ENCODE measurements around the gene ETDA.
"Not testable (repeated sequence)": the region's sequence is repeated elsewhere in the genome, so short reads cannot be mapped to it uniquely, and the experiment has no call there.

ETDA gene
- 0 reads per million in 3 experiments for total RNA-seq

DNA sequence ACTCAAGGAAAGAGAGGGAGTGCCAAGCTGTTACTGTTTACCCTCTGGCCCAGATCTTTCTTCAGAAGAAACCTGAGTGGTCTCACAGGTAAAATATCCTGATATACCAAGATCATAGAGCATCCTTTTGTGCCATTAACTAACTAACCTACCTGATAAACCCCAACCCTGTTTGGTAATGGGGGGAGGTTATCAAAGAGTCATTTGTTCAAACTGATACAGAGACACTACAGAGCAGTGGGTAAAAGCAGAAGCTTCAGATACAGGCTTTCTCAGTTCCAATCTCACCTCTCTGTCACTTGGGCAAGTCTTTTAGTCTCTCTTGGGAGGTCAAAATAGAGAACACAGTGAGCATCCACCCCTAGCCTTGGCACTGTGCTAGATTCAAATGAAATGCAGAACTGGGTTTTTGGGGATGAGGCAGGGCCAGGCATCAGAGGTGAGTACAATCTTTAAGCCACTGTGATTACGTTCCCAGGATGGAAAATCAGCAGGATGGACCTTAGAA is at the start of gene ETDA:
Gene ETDA (plus strand): TSS at position 51 of the 508 bp plus-strand sequence. CDS start 1,216 bp downstream, outside the sequence.
- DNase-seq: not testable (repeated sequence)

DNA sequence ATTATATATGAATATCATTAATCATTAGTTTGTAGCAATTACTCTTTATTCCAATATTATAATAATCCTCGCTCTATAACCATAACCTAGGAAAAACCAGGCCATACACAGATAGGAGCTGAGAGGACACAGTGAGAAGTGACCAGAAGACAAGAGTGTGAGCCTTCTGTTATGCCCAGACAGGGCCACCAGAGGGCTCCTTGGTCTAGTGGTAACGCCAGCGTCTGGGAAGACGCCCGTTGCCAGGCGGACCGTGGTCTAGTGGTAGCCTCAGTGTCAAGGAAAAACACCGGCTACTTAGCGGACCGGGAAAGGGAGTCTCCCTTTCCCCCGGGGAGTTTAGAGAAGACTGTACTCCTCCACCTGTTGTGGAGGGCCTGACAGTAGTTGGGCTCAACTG is 45.4 kb upstream of the ETDA start:
- DNase-seq: not testable (repeated sequence)

DNA sequence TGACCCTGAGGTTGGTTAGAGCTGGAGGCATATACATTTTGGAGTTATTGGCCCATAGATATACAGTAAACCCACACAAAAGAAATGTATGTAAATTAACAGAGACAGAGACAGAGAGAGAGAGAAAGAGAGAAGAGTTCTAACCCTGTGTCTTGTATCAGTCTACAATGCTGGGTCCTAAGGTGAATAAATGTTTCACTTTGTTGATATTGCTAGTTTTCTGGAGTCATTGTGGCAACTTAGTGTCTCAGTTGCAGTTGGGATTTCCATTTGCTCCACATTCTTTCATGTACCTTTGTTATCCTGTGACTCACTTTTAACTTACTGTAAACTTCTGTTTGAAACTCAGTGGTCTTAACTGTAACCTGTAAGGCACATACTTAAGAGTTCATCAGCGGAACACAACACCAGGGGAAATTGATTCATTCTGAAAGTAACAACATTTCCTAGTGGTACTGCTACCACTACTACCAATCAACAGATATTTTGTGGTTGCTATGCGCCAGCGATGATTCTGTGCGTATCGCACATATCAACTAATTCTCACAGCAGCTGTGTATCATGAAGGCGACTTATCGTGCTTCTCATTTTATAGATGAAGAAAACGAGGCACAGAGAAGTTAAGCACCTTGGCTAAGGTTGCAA is 38.5 kb upstream of the ETDA start:
- DNase-seq: no peak

DNA sequence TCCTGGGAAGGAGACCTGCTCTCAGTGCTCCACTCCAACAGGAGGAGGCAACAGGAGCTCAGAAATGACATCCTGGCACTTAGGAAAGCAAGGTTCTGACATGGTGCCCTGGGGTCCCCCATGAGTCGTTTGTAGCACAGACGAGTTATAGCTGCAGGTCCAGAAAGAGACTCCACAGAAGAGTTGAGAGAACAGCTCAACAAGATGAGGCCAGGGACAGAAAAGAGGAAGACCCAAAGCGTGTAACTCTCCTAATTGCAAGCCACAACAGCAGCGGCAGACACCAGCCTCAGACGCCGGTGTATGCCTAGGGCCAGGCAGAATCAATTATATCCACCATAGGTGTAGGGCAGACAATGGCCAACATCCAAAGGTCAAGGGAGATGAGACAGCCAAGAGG is 5.9 kb upstream of the ETDA start:
- not testable (repeated sequence) for DNase-seq

DNA sequence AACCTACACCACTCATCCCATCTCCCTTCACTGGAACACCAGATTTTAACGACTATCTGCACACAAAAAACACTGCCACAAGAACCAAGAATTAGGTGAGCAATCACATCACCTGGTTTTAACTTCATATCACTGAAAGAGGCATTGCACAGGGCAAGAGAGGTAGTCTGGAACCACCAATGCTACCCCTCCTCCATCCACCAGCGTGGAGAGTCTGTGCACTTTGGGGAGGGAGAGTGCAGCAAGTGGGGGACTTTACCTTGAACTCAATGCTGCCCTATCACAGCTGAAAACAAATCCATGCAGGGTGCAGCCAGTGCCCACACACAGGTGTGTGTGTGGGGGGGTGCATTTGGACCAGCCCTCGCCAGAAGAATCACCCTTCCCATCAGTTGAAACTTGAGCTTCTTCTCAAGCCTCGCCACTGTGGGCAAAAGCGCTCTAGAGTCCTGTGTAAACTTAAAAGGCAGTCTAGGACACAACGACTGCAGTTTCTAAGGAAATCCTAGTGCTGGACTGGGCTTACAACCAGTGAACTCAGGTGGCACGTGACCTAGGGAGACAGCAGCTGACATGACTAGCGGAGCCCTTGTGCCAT is 4.3 kb downstream of the ETDA start:
- DNase-seq: not testable (repeated sequence)

DNA sequence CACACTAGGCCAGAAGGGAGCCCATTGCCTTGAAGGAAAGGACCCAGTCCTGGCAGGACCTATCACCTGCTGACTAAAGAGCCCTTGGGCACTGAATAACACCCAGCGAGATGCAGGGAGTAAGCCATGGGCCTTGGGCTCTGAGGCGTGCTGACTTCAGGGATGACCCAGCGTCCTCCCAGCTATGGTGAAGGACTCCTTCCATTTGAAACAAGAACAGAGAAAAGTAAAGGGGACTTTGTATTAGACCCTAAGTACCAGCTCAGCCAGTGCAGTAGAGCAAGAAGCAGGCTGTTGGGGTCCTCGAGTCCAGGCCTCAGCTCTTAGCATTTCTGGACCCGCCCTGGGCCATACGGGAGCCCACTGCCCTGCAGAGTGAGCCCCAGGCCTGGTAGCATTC is 5.1 kb downstream of the ETDA start:
- no peak for DNase-seq

DNA sequence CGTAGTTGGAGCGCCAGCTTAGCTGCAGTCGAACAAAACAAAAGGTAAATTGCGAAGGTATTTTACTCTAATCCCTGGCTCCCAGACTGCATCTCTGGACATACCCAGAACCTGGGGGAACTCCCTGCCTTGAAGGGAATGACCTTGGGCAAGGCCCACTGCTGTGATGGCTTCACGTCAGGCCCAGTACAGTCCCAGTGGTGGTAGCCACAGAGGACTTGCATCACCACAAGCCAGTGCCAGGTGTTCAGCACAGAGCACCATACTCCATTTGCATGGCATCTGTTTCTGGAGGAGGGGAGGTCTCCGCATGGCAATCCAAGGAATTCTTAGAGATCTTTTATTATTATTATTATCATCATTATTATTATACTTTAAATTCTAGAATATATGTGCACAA is 5.6 kb downstream of the ETDA start:
- no peak for DNase-seq

DNA sequence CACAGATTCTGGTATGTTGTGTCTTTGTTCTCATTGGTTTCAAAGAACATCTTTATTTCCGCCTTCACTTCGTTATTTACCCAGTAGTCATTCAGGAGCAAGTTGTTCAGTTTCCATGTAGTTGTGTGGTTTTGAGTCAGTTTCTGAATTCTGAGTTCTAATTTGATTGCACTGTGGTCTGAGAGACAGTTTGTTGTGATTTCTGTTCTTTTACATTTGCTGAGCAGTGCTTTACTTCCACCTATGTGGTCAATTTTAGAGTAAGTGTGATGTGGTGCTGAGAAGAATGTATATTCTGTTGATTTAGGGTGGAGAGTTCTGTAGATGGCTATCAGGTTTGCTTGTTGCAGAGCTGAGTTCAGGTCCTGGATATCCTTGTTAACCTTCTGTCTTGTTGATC is 9.1 kb downstream of the ETDA start:
- not testable (repeated sequence) for DNase-seq

DNA sequence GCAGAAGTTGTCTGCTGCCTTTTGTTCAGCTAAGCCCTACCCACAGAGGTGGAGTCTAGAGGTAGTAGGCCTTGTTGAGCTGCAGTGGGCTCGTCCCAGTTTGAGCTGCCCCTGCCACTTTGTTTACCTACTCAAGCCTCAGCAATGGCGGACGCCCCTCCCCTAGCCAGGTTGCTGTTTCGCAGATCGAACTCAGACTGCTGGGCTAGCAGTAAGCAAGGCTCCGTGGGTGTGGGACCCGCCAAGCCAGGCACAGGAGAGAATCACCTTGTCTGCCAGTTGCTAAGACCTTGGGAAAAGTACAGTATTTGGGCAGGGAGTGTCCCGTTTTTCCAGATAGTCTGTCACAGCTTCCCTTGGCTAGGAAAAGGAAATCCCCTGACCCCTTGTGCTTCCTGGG is 11.5 kb downstream of the ETDA start:
- DNase-seq: not testable (repeated sequence)

DNA sequence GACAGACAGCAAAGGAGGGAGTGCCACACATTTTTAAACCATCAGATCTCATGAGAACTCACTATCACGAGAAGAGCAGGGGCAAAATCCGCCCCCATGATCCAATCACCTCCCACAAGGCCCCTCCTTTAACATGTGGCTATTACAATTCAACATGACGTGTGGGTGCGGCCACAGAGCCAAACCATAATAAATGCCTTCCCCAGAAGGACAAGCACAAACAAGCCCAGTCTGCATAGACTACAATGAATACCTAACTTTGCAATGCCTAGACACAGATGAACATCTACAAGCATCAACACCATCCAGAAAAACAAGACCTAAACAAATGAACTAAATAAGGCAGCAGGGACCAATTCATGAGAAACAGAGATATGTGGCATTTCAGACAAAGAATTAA is 12.3 kb downstream of the ETDA start:
- no peak for DNase-seq

DNA sequence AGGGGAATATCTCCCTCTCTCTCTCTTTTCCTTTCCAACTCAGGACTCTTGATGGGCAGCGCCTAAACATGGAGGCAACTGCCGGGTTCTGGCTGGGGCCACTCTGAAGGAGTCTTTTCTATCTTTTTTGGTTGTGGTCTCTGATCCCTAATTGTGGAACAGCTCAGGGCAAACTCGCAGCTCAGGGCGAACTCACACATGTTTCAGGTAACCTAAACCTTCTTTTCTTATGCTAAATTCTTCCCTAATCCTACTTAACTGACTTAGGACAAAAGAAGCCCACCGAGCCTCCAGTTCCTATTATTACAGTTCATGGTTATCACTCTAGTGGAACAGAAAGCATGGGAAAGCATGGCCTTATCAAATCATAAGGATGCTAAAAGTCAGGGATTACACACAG is 21.3 kb downstream of the ETDA start:
- DNase-seq: no peak

DNA sequence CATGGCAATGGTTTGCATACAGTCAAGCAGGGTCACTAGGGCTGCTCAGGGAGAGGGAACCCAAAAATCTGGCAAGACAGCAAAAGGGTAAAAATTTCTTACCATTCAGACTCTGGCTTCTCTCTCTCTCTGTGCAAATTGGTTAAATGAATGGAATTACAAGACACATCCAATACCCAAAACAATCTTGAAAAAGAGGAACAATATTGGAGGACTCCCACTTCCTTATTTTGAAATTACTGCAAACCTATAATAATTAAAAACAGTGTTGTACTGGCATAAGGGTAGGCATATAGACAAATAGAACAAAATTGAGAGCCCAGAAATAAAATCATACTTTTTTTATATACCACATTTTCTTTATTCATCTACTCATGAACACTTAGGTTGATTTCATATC is 24.1 kb downstream of the ETDA start:
- DNase-seq: no peak

DNA sequence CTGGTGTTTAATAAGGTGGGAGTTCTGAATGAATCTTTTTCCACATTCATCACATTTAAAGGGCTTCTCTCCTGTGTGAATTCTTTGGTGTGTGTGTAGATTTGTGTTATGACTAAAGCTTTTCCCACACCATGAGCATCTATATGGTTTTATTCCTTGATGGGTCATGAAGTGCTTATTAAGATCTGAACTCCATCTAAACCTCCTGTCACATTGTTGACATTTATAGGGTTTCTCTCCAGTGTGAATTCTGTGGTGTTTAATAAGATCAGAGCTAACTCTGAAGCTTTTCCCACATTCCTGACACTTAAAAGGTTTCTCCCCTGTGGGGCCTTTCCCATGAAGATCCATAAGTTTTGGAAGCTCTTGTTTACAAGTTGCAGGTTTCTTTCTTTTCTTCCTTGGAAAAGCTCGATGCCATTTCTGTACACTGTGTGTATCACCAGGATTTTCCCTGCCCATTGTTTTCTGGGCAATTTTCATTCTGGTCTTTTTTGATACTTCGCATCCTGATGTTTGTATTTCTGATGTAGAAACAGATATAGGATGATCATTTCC is 35.5 kb downstream of the ETDA start:
- DNase-seq: no peak

DNA sequence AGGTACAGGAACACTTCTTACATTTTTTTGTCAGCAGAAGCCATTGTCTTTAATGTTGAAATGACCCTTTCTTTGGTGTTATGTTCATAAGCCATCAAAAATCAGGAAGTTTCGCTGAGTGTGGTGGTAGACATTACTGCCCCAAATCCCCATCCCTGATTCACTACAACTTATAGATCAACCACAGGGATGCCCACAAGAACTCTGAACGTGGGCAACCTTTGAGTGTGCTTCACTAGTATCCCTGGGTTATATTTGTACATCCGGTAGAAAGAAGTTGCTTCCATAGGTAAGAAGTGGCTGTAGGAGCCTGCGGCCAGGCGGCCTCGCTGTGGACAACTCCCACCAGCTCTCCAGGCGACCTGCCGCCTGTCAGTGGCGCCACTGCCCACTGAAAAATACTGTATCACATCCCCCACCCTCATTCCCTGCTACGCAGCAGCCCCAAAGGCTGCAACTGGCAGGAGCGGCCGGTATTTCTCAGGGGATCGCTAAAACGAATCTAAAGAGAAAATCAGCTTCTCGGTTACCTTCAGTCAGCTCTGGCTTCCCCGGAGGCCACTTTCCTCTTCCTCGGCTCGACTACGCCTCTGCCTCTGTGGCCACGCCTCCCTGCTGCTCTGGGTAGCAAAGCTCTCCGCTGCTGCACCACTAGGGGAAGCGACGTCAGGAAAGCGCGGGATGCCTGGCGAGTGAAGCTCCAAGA is 43.5 kb downstream of the ETDA start:
- DNase-seq: peak; percentile 51

DNA sequence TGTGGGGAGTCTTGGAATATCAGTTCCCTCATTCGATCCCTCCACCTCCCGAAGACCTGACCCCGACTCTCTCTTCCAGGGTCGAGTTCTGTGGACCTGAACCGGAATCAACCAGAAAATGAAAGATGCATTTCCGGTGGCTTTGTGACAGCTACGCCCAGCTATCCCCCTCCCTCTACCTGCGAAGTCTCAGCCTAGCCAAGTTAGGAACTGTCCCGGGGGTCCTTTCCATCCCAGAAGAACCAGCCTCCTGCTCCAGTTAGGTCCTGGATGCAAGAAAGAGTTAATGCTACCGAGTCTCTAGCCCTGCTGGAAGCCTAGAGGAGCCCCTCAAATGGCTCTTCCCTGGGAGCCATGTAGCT is 44.1 kb downstream of the ETDA start:
- no peak for DNase-seq

DNA sequence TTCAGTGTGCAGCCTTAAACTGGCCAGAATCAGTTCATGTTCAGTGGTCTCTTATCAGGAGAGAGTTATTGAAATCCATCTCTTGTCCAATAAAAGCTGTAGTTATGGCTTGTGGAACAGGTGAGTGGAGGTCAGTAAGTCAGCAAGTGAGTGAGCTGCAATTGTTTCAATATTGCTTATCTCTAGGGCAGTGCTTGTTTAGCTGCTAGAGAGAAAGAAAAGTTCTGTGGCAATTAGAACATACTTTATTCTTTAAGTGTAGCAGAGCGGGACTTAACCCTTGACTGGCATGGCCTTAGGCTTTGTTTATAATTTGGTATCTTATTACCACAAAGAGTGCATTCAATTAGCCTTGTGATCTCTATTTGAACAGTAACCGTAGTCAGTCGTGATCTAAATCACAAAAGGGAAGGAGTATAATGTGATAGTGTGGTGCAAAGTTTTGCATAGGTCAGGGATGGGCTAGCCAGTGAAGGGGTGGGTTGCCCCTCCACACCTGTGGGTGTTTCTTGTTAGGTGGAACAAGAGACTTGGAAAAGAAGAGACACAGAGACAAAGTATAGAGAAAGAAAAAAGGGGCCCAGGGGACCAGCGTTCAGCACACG is 50.5 kb downstream of the ETDA start:
- no peak for DNase-seq
